HCT116 (cell line): ENCODE results near the gene ST6GALNAC4. TPM values are rescaled to one million over a fixed set of nuclear protein-coding genes. Genes with fewer than 3 reads are reported as not detected.

Experiments
- ATAC-seq: fragments of 200-7000 bp; cut with Tn5 transposase; 2 replicates; pipeline ENCODE4 v1.9.1; 2020; ENCODE audit warnings: mild to moderate bottlenecking, moderate library complexity
- Bru-seq: library from RNA; stranded (reverse); fragments of 400-500 nt; gene quantifications from one replicate; lab custom pipeline; 2021; lab: Mats Ljungman, UMichigan
- BruChase-seq, 2 experiments: library from RNA; stranded (reverse); fragments of 400-500 nt; gene quantifications; one replicate each; lab custom pipeline; 2021; lab: Mats Ljungman, UMichigan
- BruUV-seq: library from RNA; stranded (reverse); fragments of 400-500 nt; replicated peaks from 2 replicates; lab custom pipeline; 2021; lab: Mats Ljungman, UMichigan
- CTCF ChIA-PET: fragments of 300-600 bp; sonication (Branson Sonifier 250); formaldehyde crosslinking; loops from one replicate; lab custom pipeline; 2021; ENCODE audit warnings: antibody characterized with exemption; lab: Charles Lee
- POLR2A ChIA-PET: fragments of 300-600, 350-600 bp; sonication (Branson Sonifier 250); formaldehyde crosslinking; loops from one replicate; lab custom pipeline; 2021; ENCODE audit warnings: antibody characterized with exemption; lab: Charles Lee
- RAD21 ChIA-PET, 2 experiments: fragments of 300-600 bp; sonication (Branson Sonifier 250); formaldehyde crosslinking; loops; one replicate each; lab custom pipeline; 2023; ENCODE audit warnings: low total read pairs in 2 of 2; ENCODE audit not compliant: uncharacterized antibody in 2 of 2, unreplicated experiment in 2 of 2, low non-redundant PET in 1 of 2; lab: Charles Lee
- DNase-seq: peaks from one replicate; pipeline ENCODE4 v3.0.0-alpha.2; 2010; ENCODE audit warnings: low read depth, low spot score
- H2AFZ ChIP-seq: fragments of 200-600 bp; shearing (Covaris generic), sonication (generic); 2 replicates; pipeline ENCODE4 v1.6.1; 2017; ENCODE audit warnings: low read depth, mixed run types, mixed read lengths, antibody characterized with exemption, low read length; ENCODE audit not compliant: poor library complexity, severe bottlenecking
- H3K27ac ChIP-seq: 2 replicates; pipeline ENCODE4 v1.5.1; 2012; ENCODE audit warnings: low read depth, low read length
- H3K27me3 ChIP-seq: fragments of 200-600 bp; sonication (generic); 2 replicates; pipeline ENCODE4 v1.6.1; 2016; ENCODE audit warnings: mixed run types, low read length, mixed read lengths; ENCODE audit not compliant: insufficient read depth
- H3K36me3 ChIP-seq, 2 experiments: fragments of 200-500 bp in 1 of 2; fragments of 200-600 bp in 1 of 2; sonication (Bioruptor generic) in 1 of 2; sonication (generic) in 1 of 2; 2 replicates each; pipeline versions ENCODE4 v1.5.1 to v1.6.1; 2014 to 2016; ENCODE audit warnings: low read length in 2 of 2, inconsistent platforms in 1 of 2, mixed read lengths in 1 of 2, mixed run types in 1 of 2; ENCODE audit not compliant: insufficient read depth in 2 of 2, control insufficient read depth in 1 of 2
- H3K4me1 ChIP-seq, 2 experiments: fragments of 200-600 bp in 1 of 2; sonication (generic) in 1 of 2; 2 replicates each; pipeline versions ENCODE4 v1.5.1 to v1.6.1; 2012 to 2017; ENCODE audit warnings: low read length in 2 of 2, inconsistent platforms in 1 of 2, mild to moderate bottlenecking in 1 of 2, mixed read lengths in 1 of 2, mixed run types in 1 of 2, moderate library complexity in 1 of 2; ENCODE audit not compliant: insufficient read depth in 2 of 2, control insufficient read depth in 1 of 2
- H3K4me2 ChIP-seq: fragments of 200-600 bp; sonication (generic); 2 replicates; pipeline ENCODE4 v1.6.1; 2017; ENCODE audit warnings: mixed run types, low read length, mixed read lengths
- H3K4me3 ChIP-seq, 2 experiments: fragments of 200-600 bp in 1 of 2; sonication (generic) in 1 of 2; replicated peaks in 1 of 2; 2 replicates each; pipeline ENCODE4 v1.5.1; 2011 to 2016; ENCODE audit warnings: low read length in 2 of 2, control low read depth in 1 of 2, low read depth in 1 of 2, mild to moderate bottlenecking in 1 of 2, mixed read lengths in 1 of 2, mixed run types in 1 of 2
- H3K79me2 ChIP-seq: fragments of 200-600 bp; sonication (generic); 2 replicates; pipeline ENCODE4 v1.6.1; 2017; ENCODE audit warnings: mild to moderate bottlenecking, mixed run types, low read length, moderate library complexity, mixed read lengths; ENCODE audit not compliant: insufficient read depth
- H3K9ac ChIP-seq: fragments of 200-600 bp; sonication (generic); 2 replicates; pipeline ENCODE4 v1.6.1; 2016; ENCODE audit warnings: low read length, mixed read lengths
- H3K9me2 ChIP-seq: fragments of 200-600 bp; sonication (generic), shearing (Covaris generic); 2 replicates; pipeline ENCODE4 v1.6.1; 2017; ENCODE audit warnings: mixed run types, mild to moderate bottlenecking, moderate library complexity; ENCODE audit not compliant: insufficient read depth
- H3K9me3 ChIP-seq, 2 experiments: fragments of 200-500 bp in 1 of 2; fragments of 200-600 bp in 1 of 2; sonication (Bioruptor generic) in 1 of 2; sonication (generic) in 1 of 2; 2 replicates each; pipeline ENCODE4 v1.6.1; 2014 to 2017; ENCODE audit warnings: low read length in 2 of 2, mixed read lengths in 2 of 2, inconsistent platforms in 1 of 2, low read depth in 1 of 2, mild to moderate bottlenecking in 1 of 2, mixed run types in 1 of 2, moderate library complexity in 1 of 2; ENCODE audit not compliant: control insufficient read depth in 1 of 2, insufficient read depth in 1 of 2
- H4K20me1 ChIP-seq: fragments of 200-600 bp; sonication (generic), shearing (Covaris generic); 2 replicates; pipeline ENCODE4 v1.6.1; 2017; ENCODE audit warnings: mixed run types, mild to moderate bottlenecking, moderate library complexity; ENCODE audit not compliant: insufficient read depth
- CBX3 ChIP-seq: IDR thresholded peaks from 2 replicates; pipeline ENCODE4 v1.6.1; 2012; ENCODE audit warnings: low read depth
- POLR2A ChIP-seq: IDR thresholded peaks from 2 replicates; pipeline ENCODE4 v1.7.0; 2011; ENCODE audit warnings: borderline replicate concordance; ENCODE audit not compliant: insufficient read depth, insufficient read length; ENCODE audit errors: extremely low read depth
- POLR2AphosphoS5 ChIP-seq: IDR thresholded peaks from 2 replicates; pipeline ENCODE4 v1.6.1; 2011; ENCODE audit warnings: mild to moderate bottlenecking, low read depth, low read length, moderate library complexity
- TCF7L2 ChIP-seq: IDR thresholded peaks from 2 replicates; pipeline ENCODE4 v1.7.0; 2011; ENCODE audit warnings: borderline replicate concordance, inconsistent platforms; ENCODE audit not compliant: insufficient read depth, insufficient read length; ENCODE audit errors: extremely low read depth
- YY1 ChIP-seq: IDR thresholded peaks from 2 replicates; pipeline ENCODE4 v1.6.1; 2011; ENCODE audit warnings: low read length, low read depth, moderate library complexity, mild to moderate bottlenecking; ENCODE audit not compliant: insufficient replicate concordance; ENCODE audit errors: extremely low read depth
- intact Hi-C: fragments of 100-400 bp; cut with micrococcal nuclease; formaldehyde crosslinking; loops from 2 replicates; pipeline ENCODE4 v1.10.0; 2022
- long read RNA-seq: library from polyadenylated mRNA; unstranded; transcript quantifications from one replicate; pipeline ENCODE4 v2.0.0, GENCODE V29; 2021; ENCODE audit not compliant: unreplicated experiment
- polyA plus RNA-seq: library from polyadenylated mRNA; unstranded; fragments of >200 nt; gene quantifications from 2 replicates; pipeline ENCODE4 v1.2.1, GENCODE V29; 2012; ENCODE audit warnings: missing spikeins
- total RNA-seq: library from RNA; stranded (reverse); gene quantifications from one replicate; pipeline ENCODE4 v1.2.1, GENCODE V29; 2021; ENCODE audit not compliant: unreplicated experiment

ST6GALNAC4 gene
- total RNA-seq (49.4 TPM), Bru-seq, nascent RNA (percentile 72 among the genes with signal in this experiment), BruChase-seq, experiment 1, labeled RNA remaining after a 6-hour chase (percentile 85 among the genes with signal in this experiment), BruChase-seq, experiment 2, labeled RNA remaining after a 2-hour chase (percentile 71 among the genes with signal in this experiment)
- 45.7 and 58.2 TPM in 2 replicates for polyA plus RNA-seq
- long read RNA-seq, transcript ST6GALNAC4-201 (6 exons, 1,691 nt) = major isoform, 40 of 64 reads
- long read RNA-seq, partial matches to known transcripts = 14 of 64 reads
- long read RNA-seq, other reads (novel, unspliced or antisense) = 5 of 64 reads

GRCh38 chr9:127916720-127917581 lies at the start of gene ST6GALNAC4:
Gene ST6GALNAC4, minus strand, starts transcription at chr9:127917041. Its CDS starts 622 bp downstream, at chr9:127916419.
- Histone ChIP-seq H3K9ac (peak within 1 kb of the TSS; percentile 86), H3K79me2 (peaks cover 17% of the 10 kb centered on the region), H3K36me3 (peaks cover 0 to 11% of the 10 kb centered on the region in 2 experiments; a peak in 2 of 4 replicates), H3K4me3 (peak within 1 kb of the TSS; percentile 85 to 91), H3K27me3 (no peaks in the 10 kb centered on the region), H3K9me2 (no peaks in the 10 kb centered on the region), H2AFZ (no peak within 1 kb of the TSS), H3K4me1 (peaks cover 52 to 70% of the 10 kb centered on the region in 2 experiments), H3K4me2 (peak within 1 kb of the TSS; percentile 95), H4K20me1 (no peaks in the 10 kb centered on the region), H3K27ac (peak within 1 kb of the TSS; percentile 96), H3K9me3 (no peaks in the 10 kb centered on the region)
- ChIA-PET CTCF (interaction anchor here (1.1 to 2.0 kb wide), 4 partner anchors 11 to 195 kb away, joined by 3 to 8 read pairs (median 4); partner anchors contain the start of gene TOR2A), POLR2A (interaction anchor here (0.6 to 1.2 kb wide), 8 partner anchors 9 to 146 kb away, joined by 3 to 4 read pairs (median 4); no protein-coding TSS in a partner anchor), RAD21 (interaction anchor here in 1 of 2 experiments (0.8 to 1.2 kb wide), 3 partner anchors 20 to 182 kb away, joined by 3 read pairs; partner anchors contain the start of gene TOR2A)
- DNase-seq = no peak
- ATAC-seq = peak; percentile 86
- intact Hi-C loops = loop anchor here (5.0 kb wide), 2 partner anchors 130 to 355 kb away; partner anchors contain the start of gene CDK9
- TF ChIP-seq YY1 (no peak), POLR2A (peak; percentile 22), CBX3 (no peak), POLR2AphosphoS5 (peak; percentile 61), TCF7L2 (no peak)
- no TSS peak for BruUV-seq
